Measurements from ENCODE around the gene STPG3. TPM values are rescaled to one million over a fixed set of nuclear protein-coding genes. Genes with fewer than 3 reads are reported as not detected.

The STPG3 gene
- total and polyA plus RNA-seq, 2 of the 8 experiments (the other 6 are each of a cell fraction or from before 2014, with no cell fraction given), result not detected

GRCh38 chr9:137279741-137280473, 28.8 kb downstream of the STPG3 start (continued):
- TF ChIP-seq CHD7 (IDR thresholded peaks at IDR 0.05; ENCODE audit: insufficient replicate concordance, low read length), result no peak

Measured in H1 (cell line).